Kasumi-1 (cell line): ENCODE results near the gene GPR65.
A peak's percentile ranks its signal among the peaks of the same experiment; 100 is the strongest.

ENCODE experiments used
- DNase-seq, 2 experiments: peaks; one replicate each; lab custom pipeline; 2025; lab: John Stamatoyannopoulos, UW

The GPR65 gene

DNA sequence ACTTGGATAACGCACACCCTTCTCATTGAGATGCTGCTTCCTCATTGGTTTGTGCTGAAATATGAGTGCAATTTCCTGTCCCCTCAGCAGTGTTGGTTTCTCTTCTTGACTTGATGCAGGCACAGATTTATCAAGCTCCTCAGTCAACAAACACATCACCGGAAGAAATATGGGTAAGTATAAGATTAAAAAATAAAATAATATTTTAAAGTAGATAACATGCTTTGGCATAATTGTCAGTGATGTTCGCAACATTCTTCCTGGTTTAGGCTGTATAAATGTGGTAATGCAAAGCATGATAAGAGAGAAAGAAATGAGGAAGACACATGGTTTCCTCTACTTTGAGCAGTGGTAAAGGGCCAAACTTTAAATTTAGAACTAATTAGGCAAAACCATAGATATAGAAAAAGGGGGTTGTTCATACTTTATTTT lies at the start of gene GPR65:
GPR65 (plus strand) TSS at position 86 of the 432 bp plus-strand sequence. CDS start 5,713 bp downstream, outside the sequence.
- peak; percentile 83 to 93 for DNase-seq

- DNase-seq = no peak
Measured at GRCh38 chr14:87955501-87955900, 49.4 kb upstream of the GPR65 start.

DNA sequence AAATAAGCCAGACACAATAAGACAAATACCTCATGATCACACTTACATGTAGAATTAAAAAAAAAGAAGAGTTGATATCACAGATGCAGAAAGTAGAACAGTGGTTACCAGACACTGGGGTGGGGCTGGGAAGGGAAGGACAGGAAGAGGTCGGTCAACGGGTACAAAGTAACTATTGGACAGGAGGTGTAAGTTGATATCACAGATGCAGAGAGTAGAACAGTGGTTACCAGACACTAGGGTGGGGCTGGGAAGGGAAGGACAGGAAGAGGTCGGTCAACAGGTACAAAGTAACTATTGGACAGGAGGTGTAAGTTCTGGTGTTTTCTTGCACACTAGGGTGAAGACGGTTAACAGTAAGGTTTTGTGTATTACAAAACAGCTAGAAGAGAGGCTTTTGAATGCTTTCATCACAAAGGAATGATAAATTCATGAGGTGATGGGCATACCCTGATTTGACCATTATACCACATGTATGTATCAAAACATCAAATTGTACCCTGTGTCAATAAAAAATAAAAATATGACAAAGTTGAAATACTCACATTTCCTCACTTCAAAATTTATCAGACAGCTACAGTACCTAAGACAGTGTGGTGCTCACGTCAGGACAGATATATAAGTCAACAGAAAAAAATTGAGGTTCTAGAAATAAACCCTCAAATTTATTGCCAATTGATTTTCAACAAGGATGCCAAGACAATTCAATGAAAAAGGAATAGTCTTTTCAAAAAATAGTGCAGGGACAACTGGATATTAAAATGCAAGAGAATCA lies 44.7 kb upstream of the GPR65 start:
- DNase-seq = no peak

DNA sequence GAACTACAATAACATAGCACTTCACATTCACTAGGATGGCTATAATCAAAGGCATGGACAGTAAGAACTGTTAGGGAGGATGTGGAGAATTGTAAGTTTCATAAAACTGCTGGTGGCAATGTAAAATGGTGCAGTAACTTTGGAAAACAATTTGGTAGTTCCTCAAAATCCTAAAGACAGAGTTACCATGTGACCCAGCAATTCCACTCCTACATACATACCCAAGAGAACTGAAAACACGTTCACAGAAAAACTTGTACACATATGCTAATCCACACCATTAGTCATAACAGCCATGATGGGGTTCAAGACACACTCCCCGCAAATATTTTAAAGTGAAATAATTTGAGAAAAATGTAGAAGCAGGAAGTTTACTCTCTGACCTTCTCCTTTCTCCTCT lies 43.7 kb upstream of the GPR65 start:
- DNase-seq = no peak

GRCh38 chr14:87966816-87967215 lies 38.1 kb upstream of the GPR65 start:
- DNase-seq = no peak

DNA sequence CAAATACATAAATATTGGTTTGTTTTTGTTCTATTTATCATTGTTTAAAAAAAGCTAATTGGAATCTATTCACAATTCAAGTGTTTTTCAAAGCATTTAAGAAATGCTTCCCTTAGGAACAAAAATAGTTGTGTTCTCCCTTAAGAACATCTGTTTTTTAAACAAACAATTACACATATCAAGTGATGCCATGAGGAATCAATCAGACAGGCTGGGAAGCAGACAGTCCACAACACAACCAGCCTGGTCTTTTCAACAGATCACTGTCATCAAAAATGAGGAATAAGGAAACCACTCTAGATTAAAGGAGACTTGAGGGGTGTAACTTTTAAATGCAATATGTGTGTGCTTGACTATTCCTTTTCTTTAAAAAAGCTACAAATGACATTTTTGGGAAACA lies 37.4 kb upstream of the GPR65 start:
- no peak for DNase-seq

- no peak for DNase-seq
Measured at GRCh38 chr14:87971010-87971409, 33.9 kb upstream of the GPR65 start.

DNA sequence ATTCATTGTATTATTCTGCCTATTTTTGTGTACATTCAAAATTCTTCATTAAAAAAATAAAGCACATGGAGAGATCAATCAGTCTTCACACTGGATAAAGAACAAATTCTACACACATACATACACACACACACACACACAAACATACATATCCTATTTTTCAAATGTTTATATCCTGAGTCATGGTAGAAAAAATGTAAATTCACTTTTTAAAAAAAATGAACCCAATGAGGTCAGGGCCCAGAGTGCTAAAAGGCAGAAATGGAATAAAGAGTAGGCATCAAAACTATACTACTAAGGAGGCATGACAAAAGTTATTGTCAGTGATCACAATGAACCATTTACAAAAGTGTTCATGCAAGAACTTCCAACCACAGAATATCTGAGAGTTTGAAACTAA lies 29.3 kb upstream of the GPR65 start:
- no peak for DNase-seq

GRCh38 chr14:87979689-87980088 lies 25.2 kb upstream of the GPR65 start:
- no peak for DNase-seq

DNA sequence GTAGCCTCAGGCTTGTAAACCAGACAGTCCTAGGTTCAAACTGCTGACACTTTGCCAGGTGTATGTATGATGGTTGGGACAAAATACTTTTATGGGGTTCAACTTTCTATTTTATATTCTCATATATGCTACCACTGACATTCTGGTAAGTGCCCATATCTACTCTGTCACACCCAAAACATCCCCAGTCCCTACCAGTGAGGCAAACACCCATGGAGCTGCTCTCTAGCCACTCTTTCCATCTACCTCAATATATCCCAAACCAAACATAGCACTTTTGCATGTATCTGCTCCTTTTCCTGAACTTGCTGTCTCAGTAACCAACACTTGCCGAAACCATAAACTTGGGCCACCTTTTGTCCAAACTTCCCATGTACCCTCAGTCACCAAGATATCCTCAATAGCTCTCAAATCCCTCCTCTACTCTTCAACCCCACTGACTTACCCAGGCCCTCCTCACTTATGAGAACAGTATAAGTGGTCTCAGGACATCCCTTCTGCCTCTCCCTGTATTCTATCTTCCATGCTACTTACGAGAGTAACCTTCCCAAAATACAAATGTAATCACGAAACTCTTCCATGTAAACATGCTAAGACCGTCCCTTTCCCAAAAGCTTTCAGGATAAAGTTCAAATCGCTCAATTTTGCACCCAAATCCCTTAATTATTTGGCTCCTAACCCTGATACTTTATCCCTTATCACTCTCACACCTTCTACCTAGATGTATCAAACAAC lies 15.5 kb upstream of the GPR65 start:
- DNase-seq = no peak

DNA sequence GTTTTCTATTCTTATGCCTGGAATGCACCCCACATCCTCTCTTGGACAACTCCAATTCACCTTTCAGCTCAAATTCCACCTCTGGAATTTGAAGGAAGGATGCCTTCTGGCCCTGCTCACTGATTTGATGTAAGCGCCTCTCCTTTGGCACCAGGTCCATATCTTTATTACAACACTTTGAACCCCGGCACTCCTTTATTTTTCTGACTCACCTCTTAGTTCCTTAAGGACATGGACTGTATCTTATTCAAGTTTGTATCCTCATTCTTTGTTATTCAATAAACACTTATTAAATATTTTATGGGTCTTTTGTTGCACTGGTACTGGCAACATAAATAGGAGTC lies 15.0 kb upstream of the GPR65 start:
- no peak for DNase-seq

DNA sequence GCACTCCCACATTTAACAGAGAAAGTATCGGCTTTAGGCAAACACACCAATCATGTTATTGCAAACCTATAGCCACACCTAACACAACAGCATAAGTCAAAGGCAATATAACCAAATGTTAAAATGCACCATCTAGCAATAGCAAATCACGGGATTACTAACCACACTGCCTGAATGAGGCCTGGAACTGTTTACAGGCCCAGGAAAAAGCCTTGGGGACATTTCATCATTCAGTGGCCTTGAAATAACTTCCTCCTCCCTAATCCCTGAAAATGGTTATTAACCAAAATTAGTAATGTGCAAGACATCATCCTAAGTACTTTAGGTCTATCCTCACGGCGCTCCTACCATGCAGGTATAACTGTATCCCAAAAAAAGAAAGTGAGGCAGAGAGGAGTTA lies 14.3 kb upstream of the GPR65 start:
- no peak for DNase-seq

GRCh38 chr14:87992346-87992717 lies 12.6 kb upstream of the GPR65 start:
- peak; percentile 4 to 63 for DNase-seq

GRCh38 chr14:87992718-87993628 lies 12.0 kb upstream of the GPR65 start, which contains the start of gene GALC:
GALC (minus strand) TSS chr14:87993182; CDS start chr14:87993164, 18 bp downstream.
- DNase-seq = peak; percentile 70 to 86

GRCh38 chr14:87994974-87995373 lies 10.0 kb upstream of the GPR65 start:
- DNase-seq = no peak

DNA sequence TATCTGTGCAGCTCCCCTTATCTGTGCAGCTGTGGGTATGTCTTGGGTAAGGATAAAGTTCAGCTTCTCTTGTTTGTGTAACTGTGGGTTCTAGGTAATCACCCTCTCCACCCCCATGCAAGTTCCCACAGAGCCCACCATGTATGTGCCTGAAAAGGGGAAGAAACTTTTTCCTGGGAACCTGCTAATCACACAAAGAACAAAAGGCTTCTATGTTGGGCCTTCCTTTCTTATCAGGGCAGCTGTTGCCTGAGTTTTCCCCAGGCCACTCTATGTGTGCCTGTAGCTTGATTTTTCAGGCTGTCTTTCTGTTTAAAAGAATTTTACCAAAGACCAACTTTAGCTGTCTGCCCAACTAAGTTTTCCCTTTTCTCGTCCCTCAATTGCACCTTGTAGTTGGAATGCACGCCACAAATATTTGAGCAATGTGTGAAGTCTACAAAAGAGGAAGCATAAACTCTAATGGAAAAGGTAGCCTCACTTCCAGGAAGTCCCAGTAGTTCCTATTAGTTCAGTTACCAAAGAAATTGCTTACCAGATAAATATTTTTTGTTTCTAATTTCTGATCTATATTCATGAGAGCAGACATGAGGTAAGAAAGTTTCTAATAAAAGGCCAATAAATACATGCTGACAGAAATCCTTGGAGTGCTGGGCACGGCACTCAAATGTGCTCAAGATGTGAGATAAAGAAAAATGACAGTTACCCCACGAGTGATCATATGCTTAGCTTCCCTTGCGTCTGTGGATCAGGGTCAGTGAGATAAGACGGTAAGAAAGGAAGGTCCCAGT lies 9.2 kb upstream of the GPR65 start:
- peak in 1 of 2 experiments; percentile 36 for DNase-seq

- no peak for DNase-seq
Measured at GRCh38 chr14:87996291-87996592, 8.7 kb upstream of the GPR65 start.

DNA sequence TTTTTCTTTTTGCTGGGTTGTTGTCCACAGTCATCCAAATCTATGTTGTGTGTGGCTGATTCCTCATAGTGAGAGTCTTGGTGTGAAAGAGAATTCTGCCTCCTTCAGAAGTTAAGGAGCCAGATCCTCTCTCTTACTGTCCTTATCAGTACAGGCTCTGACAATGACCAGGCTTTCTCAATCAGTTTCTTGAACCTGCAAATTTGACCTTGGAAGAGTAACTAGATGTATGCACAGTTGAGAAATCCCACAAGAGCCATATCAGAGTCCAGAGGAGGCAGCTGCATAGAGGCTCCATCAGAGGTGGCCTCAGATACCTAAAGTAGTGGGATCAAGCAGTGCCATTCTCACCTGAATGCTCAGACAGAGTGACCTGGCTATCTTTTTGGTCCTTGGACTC lies 6.5 kb upstream of the GPR65 start:
- DNase-seq = no peak

GRCh38 chr14:87999277-87999676 lies 5.7 kb upstream of the GPR65 start:
- DNase-seq = peak; percentile 84 to 86

- peak; percentile 82 to 86 for DNase-seq
Measured at GRCh38 chr14:88002421-88003075, 2.4 kb upstream of the GPR65 start.

DNA sequence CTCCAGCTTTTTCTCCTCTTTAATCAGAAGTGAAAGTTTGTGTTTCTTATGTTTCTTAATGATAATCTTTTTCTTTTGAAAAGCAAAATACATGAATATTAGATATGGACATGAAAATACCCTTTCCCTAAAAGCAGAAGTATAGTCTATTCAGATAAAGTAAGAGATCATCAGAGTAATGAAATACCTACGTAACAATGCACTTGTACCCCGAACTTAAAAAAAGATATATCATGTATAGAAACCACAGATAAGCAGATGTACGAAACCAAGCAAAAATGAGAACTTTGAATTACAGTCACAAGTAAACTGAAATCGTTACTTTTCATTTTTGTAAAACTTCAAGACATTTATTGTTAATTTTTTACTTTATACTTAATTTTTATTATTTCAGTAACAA lies 1.5 kb upstream of the GPR65 start:
- peak in 1 of 2 experiments; percentile 18 for DNase-seq
